HepG2 (cell line): Measurements from ENCODE around the gene C4BPA.

Source experiments
- ATF2 ChIP-seq: sonication (generic); formaldehyde crosslinking; IDR thresholded peaks from 2 replicates; pipeline ENCODE4 v1.4.0; 2020; ENCODE audit warnings: missing genetic modification reagents
- GATA4 ChIP-seq: sonication (generic); IDR thresholded peaks from 2 replicates; pipeline ENCODE4 v1.6.1; 2016; ENCODE audit warnings: antibody characterized with exemption, low read depth, borderline replicate concordance
- NFE2L2 ChIP-seq: fragments of 150-350 bp; IDR thresholded peaks from 2 replicates; pipeline ENCODE4 v1.6.1; 2014; ENCODE audit warnings: low read length
- ZNF350 ChIP-seq: sonication (generic); formaldehyde crosslinking; IDR thresholded peaks from 2 replicates; pipeline ENCODE4 v1.4.0; 2020; ENCODE audit warnings: mild to moderate bottlenecking, low read depth, missing genetic modification reagents, borderline replicate concordance

DNA sequence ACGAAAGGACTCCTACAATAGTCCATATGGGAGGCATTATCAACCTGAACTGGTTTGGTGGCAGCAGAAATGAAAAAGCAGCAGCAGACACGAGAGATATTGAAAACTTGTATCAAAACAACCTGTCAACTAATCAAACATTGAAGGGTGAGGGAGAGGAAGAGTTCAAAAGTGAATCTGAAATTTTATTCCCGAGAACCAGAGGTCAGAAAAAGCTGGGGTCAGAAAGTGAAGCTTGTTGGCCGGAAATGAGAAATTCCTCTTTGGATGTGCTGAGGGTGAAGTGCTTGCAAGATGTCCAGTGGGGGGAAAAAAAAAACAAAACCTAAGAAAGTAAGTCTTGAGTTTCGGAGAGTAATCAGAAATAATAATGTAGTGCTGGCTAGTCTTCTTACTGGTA, 1.9 kb upstream of the C4BPA start:
- TF ChIP-seq NFE2L2 (no peak), ZNF350 (no peak), GATA4 (no peak), ATF2 (CRISPR knock-in tag) (no peak)
